Stimulated activated CD8-positive, alpha-beta memory T cell treated with anti-CD3 and anti-CD28 coated beads, Interleukin-4, amount 100 ng/mL, for 4 hours (primary cell): ENCODE results near the gene SYCP2.

Experiments used
- DNase-seq, 2 donors: peaks; one replicate each; pipeline ENCODE4 v3.0.0-alpha.2; 2020; ENCODE audit warnings: low read depth in 2 of 2, low spot score in 1 of 2

Gene SYCP2

DNA sequence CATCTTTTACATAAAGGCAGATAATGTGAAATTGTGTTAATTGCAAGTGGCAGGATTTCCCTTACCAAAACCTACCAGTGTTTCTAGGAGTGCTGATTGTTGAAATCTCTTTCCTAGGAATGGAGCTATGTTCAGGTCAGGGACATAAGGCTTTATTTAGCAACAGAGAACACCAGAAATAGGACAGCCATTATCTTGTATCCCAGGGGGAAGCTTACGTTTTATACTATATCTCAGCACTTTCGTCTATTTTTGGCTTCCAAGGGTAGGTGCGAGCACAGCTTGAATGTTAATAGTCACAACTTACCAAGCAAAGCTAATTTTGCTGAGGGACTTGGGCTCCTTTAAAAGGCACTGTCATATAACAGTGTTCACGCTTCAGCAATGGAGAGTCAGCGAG lies 94.0 kb downstream of the SYCP2 start:
- no peak for DNase-seq

DNA sequence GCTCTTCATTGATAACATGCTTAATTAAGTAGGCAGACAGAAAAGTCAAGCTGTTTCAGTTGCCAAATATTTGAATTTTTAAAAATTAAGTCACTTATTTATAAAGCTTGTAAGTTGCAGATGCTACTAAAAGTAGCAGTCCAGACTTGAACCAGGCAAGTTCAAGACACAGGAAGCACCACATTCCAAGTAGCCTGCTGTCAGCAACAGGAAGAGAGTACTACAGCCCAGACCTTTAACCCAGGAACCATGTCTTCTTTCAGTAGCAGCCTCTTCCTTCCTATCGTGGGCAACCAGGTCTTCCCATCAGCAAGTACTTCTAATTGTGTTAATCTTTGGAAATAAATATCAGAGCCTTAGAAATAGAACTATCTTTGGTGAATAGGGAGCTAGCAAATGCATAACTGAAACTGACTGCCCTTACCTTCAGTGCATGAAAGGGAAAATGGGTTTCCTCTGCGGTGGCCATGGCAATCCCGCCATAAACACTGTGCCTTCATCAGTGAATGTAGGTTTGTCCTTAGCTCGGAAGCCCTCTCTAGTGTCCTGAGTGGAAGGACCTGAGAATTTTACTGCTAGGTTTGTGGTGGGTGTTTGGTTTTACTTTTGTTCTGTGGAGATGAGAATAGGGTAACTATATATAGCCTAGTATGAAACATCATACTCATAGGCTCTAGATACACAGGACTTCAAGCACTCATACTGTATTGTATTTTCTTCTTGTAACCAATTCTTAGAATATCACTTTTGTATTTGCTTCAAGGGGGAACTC lies 95.6 kb downstream of the SYCP2 start:
- DNase-seq: no peak

DNA sequence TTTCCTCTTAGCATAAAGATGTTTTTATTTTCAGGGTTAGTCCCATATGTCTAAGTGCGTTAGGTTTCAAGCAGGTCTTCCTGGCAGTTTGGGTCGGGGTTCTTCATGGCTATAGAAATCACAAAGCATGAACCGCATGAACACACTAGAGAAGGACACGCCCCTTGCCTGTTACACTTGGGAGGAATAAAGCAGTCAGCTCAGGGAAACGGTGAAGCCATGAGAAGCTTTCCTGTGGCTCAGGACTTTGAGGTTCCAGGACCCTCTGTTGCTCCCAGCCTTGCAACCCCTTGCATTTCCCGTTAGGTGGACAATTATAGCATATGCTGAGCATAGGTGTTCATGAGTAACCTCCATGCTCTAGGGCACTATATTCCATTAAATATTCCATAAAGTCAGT lies 96.7 kb downstream of the SYCP2 start:
- no peak for DNase-seq

DNA sequence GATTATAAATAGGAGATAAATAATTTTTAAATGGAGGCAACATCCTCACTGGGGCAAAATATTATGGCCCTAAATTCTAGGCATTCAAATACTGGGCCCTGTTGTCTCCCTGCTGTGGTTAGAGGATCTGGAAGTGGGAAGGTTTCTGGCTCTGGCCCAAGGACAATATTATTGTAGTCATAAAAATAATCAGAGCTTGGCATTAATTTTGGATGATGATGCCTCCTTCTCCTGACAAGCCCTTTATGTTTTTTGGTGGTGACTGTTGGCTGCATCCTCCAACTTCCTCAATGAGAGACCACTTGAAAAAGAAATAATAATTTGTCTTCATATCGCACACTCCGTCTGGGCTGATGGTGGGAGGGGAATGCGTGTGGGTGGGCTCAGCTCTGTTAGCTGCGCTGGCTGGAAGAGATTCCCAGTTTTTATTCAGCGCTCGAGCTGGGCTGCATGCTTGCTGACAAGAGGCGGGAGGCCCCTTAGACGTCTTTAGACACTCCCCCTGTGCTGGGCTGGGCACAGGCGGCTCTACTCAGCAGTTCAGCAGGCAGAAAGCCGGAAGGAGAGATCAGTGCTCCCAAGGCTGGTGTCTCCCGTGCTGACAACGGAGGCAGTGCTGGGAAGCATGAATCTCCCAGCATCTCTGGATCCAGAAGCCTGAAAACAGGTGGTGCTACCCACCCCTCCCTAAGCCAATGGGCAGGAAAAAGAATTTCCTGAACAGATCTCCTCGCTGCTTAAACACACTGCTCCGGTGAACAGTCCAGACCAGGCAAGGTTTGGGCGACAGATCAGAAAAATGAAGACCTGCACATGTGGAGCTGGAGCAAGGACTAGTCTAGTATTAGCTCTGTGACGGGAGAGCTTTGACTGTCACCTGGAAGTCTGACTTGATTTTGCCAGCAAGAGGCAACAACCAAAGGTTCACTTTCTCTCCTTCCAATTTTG lies 97.7 kb downstream of the SYCP2 start:
- no peak for DNase-seq

DNA sequence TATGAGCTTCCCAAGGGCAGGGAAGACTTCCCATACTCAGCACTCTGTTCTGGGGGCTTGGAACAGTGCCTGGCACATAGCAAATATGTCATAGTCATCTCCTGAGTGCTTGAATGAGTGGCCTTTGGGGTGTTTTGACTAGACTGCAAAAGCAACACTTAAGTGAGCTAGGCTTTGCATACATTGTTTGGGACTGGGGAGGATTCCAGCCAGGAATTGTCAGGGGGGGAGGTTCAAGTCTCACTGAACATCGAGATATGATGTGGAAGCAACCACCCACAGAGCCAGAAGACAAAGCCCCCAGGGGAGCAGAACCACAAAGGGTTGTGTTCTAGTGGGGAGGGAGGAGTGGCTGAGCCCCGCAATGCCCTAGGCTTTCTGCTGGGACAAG lies 98.4 kb downstream of the SYCP2 start:
- DNase-seq: no peak

DNA sequence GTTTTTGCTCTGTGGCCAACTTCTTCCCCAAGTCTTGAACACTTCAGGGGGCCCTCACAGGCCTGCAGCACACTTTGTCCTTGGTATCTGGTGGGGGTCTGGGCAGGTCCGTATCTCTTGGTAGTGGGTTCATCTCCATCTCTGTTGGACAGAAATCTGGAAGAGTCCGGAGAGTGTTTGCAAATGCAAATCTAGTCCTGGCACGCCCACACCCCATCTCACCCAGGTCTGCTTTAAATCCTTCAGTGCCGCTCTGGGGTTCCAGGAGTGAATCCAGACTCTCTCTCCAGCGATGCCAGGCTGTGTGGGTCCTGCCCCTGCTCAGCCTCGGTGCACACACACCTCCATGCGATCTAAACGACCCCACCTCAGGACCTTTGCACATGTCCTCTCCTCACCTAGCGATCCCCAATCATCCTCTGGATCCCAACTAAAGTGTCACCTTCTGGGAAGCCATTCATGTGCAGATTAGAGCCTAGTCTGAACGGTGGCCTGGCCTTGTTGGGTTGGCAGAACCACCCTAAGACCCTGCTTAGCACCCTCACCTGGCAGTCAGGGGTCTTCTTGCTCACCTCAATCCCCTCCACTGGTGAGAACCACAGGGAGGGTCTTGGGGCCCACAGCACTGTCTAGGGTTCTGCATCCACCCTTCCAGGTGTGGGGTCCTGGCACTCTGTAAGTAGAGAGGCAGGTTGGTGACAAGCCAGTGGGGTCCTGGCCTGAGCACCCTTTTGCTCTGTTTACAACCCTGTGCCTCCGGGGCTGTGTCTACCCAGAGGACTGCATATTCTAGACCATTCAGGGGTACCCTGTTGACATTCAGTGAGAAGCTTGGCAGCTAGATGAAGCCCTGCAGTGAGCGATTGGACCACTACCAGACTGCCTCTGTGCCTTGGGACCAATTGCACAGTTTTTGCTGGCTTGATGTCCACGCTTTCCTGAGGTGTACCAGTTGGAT lies 100.8 kb downstream of the SYCP2 start:
- no peak for DNase-seq

DNA sequence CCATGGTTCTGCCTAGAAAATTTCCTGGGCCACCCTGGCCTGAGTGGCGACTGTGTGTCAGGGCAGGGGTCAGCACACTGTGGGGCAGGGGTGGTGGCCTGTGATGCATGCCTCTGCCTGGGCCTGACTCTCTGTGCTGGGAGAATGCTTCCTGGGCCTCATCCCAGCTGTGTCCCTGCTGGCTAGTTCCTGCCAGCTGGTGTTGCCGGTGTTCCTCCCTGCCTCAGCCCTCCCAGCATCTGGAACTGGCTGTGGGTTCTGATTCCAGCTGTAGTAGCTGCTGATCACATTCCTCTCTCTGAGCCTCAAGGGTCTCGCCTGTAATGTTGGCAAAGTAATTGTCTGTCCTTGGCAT lies 101.5 kb downstream of the SYCP2 start:
- DNase-seq: no peak

DNA sequence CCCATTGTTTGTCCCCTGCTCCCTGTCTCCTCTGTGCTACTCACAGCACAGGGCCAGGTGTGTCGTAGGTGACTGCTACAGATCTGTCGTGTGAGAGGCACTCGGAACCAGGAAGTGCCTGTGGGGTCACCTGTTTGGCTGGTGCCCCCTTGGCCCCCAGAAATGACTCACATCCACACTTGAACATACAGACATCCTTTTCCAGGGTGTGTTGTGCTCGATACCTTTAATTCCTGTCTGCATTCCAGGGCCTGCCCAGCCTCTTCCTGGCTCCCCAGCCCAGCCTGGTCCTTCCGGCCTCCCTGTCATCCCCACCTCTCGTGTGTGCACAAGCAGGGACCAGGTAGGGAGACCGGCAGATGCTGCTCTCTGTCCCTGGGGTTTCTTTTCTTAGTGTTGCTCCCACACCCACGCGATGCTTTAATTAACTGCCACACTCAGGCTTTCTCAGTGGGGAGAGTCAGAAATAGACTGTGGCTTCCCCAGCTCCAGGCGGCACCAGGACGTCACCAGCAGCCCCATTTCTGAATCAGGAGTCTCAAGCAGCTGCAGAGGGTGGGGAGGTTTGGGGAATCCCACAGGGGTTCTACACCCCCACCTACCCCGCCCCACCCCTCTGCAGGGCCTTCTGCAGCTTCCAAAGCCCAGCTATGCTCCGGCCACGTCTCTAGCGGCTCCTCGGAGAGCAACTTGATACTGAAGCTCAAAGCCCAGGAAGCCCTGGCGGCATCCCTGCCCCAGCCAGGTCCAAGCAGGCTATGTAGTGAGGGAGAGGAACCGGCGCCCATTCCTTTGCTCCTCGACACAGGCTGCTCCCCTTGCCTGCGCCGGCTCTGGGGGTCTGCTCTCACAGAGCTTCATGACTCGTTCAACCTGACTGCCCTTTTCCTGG lies 102.2 kb downstream of the SYCP2 start:
- DNase-seq: no peak

DNA sequence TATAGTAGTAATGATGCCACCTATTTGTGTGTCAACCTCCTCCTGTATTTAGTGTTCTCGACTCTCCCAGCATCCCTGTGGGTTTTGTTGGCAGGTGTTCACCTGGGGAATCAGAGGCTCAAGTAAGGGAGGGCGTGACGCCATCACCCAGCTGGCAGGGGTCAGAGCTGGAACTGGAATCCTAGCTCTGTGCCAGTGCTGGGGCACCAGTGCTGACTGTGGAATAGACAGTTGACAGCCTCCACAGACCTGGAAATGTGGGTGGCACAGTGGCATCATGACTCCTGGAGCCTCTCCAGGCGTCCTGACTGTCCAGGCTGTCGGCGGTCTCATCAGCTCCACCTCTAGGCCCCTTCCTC lies 102.8 kb downstream of the SYCP2 start:
- DNase-seq: no peak

DNA sequence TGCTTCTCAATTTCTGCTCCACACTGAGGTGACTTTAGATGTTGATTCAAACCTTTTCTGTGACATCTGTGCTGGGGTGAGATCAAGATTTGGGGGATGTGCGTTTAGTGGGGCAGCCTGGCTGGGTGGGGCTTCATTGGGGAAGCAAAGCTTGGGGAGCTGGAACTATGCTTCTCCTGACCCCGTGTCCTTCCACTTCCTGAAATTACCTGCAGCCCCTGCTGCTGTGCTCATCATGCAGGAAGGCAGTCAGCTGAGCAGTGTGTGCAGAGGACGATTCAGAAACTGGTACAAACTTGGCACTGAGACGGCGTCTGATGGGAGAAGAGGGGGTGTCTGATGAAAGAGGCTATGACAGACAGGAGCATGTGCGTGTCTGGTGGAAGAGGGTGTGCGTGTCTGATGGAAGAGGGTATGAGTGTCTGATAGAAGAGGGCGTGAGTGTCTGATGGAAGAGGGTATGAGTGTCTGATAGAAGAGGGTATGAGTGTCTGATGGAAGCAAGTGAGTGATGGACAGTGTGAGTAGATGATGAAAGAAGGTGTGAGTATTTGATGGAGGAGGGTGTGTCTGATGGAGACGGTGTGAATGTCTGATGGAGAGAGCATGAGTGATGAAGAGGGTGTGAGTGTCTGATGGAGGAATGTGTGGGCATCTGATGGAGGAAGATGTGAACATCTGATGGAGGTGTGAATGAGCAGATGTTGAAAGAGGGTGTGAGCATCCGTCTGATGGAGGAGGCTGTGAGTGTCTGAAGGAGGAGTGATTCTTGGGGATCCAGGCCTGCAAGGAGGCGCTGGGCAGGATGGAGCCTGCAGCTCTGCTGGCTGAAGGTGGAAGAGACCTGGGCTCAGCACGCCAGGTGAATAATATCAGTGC lies 103.4 kb downstream of the SYCP2 start:
- DNase-seq: no peak

DNA sequence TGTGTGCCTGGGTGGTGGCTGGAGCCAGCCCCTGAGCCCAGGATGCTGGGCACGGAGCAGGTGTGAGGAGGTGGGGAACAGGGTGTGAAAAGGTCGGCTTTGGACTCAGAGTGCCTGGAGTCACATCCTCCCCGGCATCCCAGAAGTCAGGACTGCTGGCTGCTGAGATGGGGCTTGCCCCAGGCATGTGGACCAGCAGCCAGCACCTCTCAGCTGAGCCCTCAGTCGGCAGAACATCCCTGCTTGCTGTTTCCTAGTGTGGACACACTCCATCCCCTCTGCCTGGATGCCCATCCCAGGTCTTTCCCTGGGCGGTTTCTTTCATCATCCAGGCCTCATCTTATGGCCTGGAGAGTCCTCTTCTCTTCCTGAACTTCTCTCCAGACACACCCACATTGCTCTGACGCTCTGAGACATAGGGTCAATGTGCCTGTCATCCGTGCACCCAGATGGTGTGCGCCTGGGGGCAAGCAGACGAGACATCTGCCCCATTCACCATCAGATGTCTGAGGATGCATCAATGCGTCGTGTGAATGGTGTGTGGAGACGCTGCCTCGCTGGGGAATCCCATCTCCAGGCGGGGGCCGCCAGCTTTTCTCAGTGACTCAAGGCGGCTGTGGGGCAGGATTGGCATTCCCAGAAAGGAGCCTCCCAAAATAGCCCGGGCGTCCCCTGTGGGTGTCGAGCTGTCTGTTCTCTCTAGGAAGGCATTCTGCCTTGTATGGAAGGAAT lies 104.2 kb downstream of the SYCP2 start:
- DNase-seq: no peak

DNA sequence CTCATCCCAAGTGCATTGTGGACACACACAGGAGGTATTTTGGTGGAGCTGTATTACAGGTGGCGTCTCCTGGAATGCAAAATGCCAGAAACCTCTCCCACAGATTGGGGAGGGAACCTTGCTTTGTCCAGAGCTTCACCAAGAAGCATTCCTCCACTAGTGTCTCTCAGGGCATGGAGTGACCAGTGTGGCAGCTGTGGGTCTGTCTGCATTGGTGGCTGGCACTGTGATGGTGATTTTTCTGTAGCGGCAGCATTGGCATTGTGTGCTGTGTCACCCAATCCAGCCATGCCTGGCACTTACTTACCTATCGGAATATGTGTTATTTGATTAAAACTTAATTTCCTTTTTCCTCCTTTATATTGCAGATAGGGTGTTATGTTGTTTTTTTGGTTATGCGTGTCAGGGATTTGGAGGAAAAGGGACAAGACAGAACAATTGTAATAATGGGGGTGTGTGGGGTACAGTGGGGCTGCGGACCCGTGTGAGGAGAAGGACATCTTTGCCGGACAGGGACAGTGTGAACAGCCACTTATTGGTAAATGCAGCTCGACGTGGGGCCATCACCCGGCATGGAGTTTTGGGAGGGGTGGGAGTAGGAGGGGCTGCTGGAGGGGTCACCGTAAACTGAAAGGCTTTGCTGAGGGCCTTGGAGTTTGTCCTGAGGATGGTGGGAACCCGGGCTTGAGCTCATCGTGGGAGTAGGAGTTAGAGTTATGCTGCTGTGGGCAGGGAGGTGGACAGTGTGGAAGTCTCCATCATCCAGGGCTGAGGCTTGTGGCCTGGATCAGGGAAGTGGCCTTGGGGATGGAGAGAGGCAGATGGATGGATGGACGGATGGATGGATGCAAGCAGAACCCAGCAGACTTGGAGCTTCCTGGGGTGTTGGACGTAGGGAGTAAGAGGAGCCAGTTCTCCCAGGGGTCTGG lies 105.0 kb downstream of the SYCP2 start:
- DNase-seq: no peak

DNA sequence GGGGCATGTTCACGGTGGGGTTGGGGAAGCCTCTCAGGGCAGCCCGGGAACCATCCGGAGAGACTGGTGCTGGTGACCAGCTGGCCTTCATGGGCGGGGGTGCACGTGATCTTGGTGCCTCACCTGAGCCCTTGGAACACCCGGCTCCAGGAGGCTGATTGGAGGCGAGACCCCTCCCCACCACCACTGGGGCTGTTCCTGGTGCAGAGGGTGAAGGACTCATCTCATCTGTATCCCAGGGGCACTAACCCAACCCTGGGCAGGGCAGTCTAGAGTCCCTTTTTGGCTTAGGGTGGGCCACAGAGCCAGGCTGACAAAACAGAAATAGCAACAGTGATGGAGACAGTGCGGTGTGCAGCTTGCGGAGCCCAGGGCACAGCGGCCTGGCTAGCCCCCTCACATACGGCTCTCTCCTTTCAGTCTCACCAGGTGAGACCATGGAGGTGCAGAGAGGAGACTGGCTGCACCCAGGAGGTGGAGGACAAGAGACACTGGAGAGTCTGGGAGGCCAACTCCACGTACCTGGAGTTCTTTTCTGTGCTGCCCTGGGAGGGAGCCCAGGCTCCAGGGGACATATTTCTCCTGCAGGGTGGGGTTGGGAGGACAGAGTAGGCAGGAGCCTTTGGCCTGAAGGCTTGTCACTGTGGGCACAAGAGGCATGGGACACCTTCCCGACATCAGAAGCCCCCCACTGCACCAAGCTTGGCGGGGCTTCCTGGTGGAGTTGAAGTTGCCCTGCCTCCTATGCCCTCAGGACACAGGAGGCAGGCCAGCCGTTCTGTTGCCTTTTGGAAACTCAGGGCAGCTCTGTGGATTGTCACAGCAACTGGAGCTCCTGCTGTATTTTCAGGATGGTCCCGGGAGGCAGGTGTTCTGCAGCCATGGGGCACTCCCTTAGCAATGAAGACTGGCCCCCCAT lies 106.0 kb downstream of the SYCP2 start:
- DNase-seq: no peak

DNA sequence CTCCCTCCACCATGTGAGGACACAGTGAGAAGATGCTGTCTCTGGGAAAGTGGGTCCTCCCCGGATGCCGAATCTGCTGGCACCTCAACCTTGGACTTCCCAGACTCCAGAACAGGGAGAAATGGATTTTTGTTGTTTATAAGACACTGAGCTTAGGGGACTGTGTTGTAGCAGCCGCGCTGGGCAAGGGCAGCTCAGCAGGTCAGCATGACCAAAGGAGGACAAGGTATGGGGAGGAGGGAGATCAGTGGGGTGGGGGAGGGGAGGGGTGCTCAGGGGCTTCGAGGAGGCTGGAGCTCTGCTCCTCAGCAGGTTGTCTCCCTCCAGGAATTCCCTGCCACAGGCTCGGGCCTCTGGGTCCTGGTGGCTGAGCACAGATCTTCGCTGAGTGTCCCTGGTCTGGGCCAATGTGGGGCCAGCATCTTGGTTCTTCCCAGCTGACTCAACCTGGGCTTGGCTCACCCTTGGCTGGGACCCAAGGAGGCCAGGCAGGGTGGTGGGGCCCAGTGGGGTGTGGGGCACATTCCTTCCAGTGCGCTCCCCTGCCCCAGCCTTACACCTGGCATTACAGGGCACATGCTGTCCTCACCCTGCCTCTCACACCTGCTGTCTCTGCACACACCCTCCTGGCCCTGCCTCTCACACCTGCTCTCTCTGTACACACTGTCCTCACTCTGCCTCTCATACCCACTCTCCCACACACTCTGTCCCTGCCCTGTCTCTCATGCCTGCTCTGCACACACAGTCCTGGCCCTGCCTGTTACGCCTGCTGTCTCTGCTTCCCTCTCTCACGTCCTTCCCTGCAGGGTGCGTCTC lies 107.3 kb downstream of the SYCP2 start:
- DNase-seq: no peak

DNA sequence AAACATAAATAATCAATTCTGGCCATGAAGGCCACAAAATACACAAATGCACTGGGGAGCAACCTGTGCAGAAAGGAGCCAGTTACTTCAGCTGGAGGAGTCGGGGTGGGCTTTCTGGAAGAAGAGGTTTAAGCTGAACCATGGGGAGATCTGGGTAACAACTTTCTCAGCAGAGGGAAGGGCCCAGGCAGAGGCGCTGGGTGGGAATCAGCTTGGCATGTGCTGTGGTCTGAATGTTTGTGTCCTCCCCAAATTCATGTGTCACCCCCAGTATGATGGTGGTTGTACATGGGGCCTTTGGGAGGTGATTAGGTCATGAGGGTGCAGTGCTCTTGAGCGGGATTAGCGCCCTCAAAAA lies 107.9 kb downstream of the SYCP2 start:
- DNase-seq: no peak
